Activated naive CD4-positive, alpha-beta T cell treated with anti-CD3 and anti-CD28 coated beads, Interleukin-2, amount 50 U/mL, for 16 hours (primary cell): ENCODE measurements around the gene ZNF785.
"Not testable (repeated sequence)": the region's sequence is repeated elsewhere in the genome, so short reads cannot be mapped to it uniquely, and the experiment has no call there.

Experiments
- DNase-seq: peaks from one replicate; pipeline ENCODE4 v3.0.0-alpha.2; 2020

ZNF785 gene

GRCh38 chr16:30585400-30586191 lies at the start of gene ZNF785:
Gene ZNF785, minus strand, starts transcription at chr16:30585697. Its CDS starts 86 bp downstream, at chr16:30585611.
- DNase-seq, result peak; percentile 91

GRCh38 chr16:30633526-30633925 lies 48.0 kb upstream of the ZNF785 start:
- DNase-seq, result no peak

GRCh38 chr16:30632454-30632853 lies 47.0 kb upstream of the ZNF785 start:
- not testable (repeated sequence) for DNase-seq

- peak; percentile 89 for DNase-seq
These were observed 43.4 kb upstream of the ZNF785 start for GRCh38 chr16:30628628-30629540.

- DNase-seq, result no peak
These were observed 40.7 kb upstream of the ZNF785 start for GRCh38 chr16:30626236-30626635.

GRCh38 chr16:30623536-30624283 lies 38.2 kb upstream of the ZNF785 start:
- DNase-seq, result no peak

- no peak for DNase-seq
These were observed 37.0 kb upstream of the ZNF785 start for GRCh38 chr16:30622455-30623032.

GRCh38 chr16:30621765-30622164 lies 36.3 kb upstream of the ZNF785 start:
- no peak for DNase-seq

GRCh38 chr16:30620169-30620568 lies 34.7 kb upstream of the ZNF785 start:
- no peak for DNase-seq

- DNase-seq, result no peak
These were observed 34.1 kb upstream of the ZNF785 start for GRCh38 chr16:30619638-30620037.

GRCh38 chr16:30619202-30619601 lies 33.7 kb upstream of the ZNF785 start:
- no peak for DNase-seq

- DNase-seq, result peak; percentile 69
These were observed 30.0 kb upstream of the ZNF785 start for GRCh38 chr16:30615358-30616091.

GRCh38 chr16:30609926-30610839 lies 24.7 kb upstream of the ZNF785 start, which contains the start of gene ZNF689:
Gene ZNF689, minus strand, starts transcription at chr16:30610389. Its CDS starts 348 bp downstream, at chr16:30610041.
- peak; percentile 91 for DNase-seq

- peak; percentile 48 for DNase-seq
These were observed 23.8 kb upstream of the ZNF785 start for GRCh38 chr16:30609002-30609925.

- no peak for DNase-seq
These were observed 20.5 kb upstream of the ZNF785 start for GRCh38 chr16:30606004-30606403.

- DNase-seq, result no peak
These were observed 19.7 kb upstream of the ZNF785 start for GRCh38 chr16:30605158-30605557.

- no peak for DNase-seq
These were observed 18.9 kb upstream of the ZNF785 start for GRCh38 chr16:30604316-30604947.

GRCh38 chr16:30603945-30604315 lies 18.4 kb upstream of the ZNF785 start:
- DNase-seq, result no peak
